Measurements from ENCODE around the gene IL3RA. TPM values are rescaled to one million over a fixed set of nuclear protein-coding genes. Genes with fewer than 3 reads are reported as not detected.

The IL3RA gene
- total and polyA plus RNA-seq, 4 donors = 0.33 to 1.7 (median 1.0) TPM

DNA sequence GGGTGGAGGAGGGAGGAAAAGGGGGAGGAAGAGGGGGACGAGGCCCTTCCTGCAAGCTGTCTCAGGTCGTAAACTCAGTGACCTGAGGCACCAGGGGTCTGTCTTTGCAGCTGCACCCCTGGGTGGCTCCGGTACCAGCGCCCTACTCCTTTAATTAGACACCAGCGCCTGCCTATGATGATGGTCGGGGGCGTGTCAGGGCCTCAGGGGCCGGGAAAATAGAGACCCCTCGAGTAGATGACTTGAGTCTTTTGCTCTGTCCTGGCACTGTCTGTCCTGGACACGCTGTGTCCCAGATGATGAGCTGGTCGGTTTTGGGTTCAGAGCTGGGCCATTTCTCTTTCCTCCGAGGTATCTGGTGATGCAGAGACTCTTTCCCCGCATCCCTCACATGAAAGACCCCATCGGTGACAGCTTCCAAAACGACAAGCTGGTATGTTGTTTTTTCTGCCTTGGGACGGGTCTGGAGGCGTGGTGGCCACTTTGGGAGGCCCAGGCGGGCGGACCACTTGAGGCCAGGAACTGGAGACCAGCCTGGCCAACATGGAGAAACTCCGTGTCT is 44.2 kb downstream of the IL3RA start:
- Histone ChIP-seq H3K9me3 (ENCODE audit: control insufficient read depth in 4 of 4, low read length in 3 of 4) (no peaks in the 10 kb centered on the region), H3K27ac (ENCODE audit: low read depth in 1 of 2, low read length in 2 of 2) (no peak overlapping the region), H3K36me3 (ENCODE audit: control insufficient read depth in 4 of 4, insufficient read depth in 3 of 4, low read depth in 1 of 4, low read length in 3 of 4) (peaks cover 6 to 14% (median 12%) of the 10 kb centered on the region in 4 donors), H3K9ac (ENCODE audit: low read depth in 1 of 2, low read length in 2 of 2) (no peak overlapping the region), H3K4me3 (ENCODE audit: low read depth in 1 of 3, low read length in 3 of 3) (no peak overlapping the region), H3K27me3 (ENCODE audit: control insufficient read depth in 4 of 4, insufficient read depth in 4 of 4, low read length in 3 of 4) (no peaks in the 10 kb centered on the region), H3K4me1 (ENCODE audit: control insufficient read depth in 4 of 4, insufficient read depth in 4 of 4, low read length in 3 of 4) (no peaks in the 10 kb centered on the region)
- no peak for TF ChIP-seq NR2F2 (IDR thresholded peaks at IDR 0.05)
- TF ChIP-seq FOXA2 (IDR thresholded peaks at IDR 0.05) = no peak
- no peak for TF ChIP-seq SP1 (IDR thresholded peaks at IDR 0.05)
- no peak for TF ChIP-seq RAD21 (IDR thresholded peaks at IDR 0.05)
- TF ChIP-seq JUND (IDR thresholded peaks at IDR 0.05) = no peak
- no peak for TF ChIP-seq REST (IDR thresholded peaks at IDR 0.05)
- no peak for TF ChIP-seq EGR1 (IDR thresholded peaks at IDR 0.05; ENCODE audit: low read depth in 2 of 2)
- TF ChIP-seq, protein P1, sequence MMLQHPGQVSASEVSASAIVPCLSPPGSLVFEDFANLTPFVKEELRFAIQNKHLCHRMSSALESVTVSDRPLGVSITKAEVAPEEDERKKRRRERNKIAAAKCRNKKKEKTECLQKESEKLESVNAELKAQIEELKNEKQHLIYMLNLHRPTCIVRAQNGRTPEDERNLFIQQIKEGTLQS (IDR thresholded peaks at IDR 0.05) = no peak
- TF ChIP-seq, protein P2, sequence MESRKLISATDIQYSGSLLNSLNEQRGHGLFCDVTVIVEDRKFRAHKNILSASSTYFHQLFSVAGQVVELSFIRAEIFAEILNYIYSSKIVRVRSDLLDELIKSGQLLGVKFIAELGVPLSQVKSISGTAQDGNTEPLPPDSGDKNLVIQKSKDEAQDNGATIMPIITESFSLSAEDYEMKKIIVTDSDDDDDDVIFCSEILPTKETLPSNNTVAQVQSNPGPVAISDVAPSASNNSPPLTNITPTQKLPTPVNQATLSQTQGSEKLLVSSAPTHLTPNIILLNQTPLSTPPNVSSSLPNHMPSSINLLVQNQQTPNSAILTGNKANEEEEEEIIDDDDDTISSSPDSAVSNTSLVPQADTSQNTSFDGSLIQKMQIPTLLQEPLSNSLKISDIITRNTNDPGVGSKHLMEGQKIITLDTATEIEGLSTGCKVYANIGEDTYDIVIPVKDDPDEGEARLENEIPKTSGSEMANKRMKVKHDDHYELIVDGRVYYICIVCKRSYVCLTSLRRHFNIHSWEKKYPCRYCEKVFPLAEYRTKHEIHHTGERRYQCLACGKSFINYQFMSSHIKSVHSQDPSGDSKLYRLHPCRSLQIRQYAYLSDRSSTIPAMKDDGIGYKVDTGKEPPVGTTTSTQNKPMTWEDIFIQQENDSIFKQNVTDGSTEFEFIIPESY (IDR thresholded peaks at IDR 0.05) = no peak
- TF ChIP-seq GABPA (IDR thresholded peaks at IDR 0.05 in 1 of 2, conservative IDR thresholded peaks at IDR 0.05 in 1 of 2) = no peak
- TF ChIP-seq, protein P3, sequence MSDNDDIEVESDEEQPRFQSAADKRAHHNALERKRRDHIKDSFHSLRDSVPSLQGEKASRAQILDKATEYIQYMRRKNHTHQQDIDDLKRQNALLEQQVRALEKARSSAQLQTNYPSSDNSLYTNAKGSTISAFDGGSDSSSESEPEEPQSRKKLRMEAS (IDR thresholded peaks at IDR 0.05) = no peak
- WGBS = 68% methylated on average over 20 of the region's 20 CpGs
- no peak for DNase-seq (ENCODE audit: low spot score)

DNA sequence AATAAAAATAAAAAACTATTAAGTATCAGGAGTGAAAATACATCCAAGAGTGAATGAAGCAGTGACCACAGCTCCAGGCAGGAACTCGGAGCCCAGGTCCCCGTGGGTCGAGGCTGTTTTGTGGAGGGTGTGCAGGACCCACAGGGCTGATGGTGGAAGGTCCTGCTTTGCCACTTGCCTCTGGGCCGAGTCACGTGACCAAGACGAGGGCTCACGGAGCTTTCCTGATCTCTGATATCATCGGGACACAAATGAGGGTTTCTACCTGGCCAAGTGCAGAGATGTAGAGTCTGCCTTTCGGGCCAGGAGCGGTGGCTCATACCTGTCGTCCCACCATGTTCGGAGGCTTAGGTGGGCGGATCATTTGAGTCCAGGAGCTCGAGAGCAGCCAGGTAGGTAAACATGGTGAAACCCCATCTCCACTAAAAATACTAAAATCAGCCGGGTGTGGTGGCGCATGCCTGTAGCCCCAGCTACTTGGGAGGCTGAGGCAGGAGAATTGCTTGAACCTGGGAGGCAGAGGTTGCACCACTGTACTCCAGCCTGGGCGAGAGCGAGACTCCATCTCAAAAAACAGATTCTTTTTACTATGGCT is 48.2 kb downstream of the IL3RA start:
- Histone ChIP-seq H3K27me3 (ENCODE audit: control insufficient read depth in 4 of 4, insufficient read depth in 4 of 4, low read length in 3 of 4) (no peaks in the 10 kb centered on the region), H3K27ac (ENCODE audit: low read depth in 1 of 2, low read length in 2 of 2) (no peak overlapping the region), H3K36me3 (ENCODE audit: control insufficient read depth in 4 of 4, insufficient read depth in 3 of 4, low read depth in 1 of 4, low read length in 3 of 4) (peaks cover 36 to 53% (median 45%) of the 10 kb centered on the region in 4 donors), H3K9me3 (ENCODE audit: control insufficient read depth in 4 of 4, low read length in 3 of 4) (no peaks in the 10 kb centered on the region), H3K4me3 (ENCODE audit: low read depth in 1 of 3, low read length in 3 of 3) (no peak overlapping the region), H3K9ac (ENCODE audit: low read depth in 1 of 2, low read length in 2 of 2) (no peak overlapping the region), H3K4me1 (ENCODE audit: control insufficient read depth in 4 of 4, insufficient read depth in 4 of 4, low read length in 3 of 4) (peaks cover 0 to 12% (median 6%) of the 10 kb centered on the region in 4 donors)
- 96% methylated on average over 18 of the region's 18 CpGs for WGBS
- no peak for TF ChIP-seq YY1 (IDR thresholded peaks at IDR 0.05)
- TF ChIP-seq REST (IDR thresholded peaks at IDR 0.05) = no peak
- TF ChIP-seq TAF1 (conservative IDR thresholded peaks at IDR 0.05) = no peak
- TF ChIP-seq JUND (IDR thresholded peaks at IDR 0.05) = no peak
- TF ChIP-seq SP1 (IDR thresholded peaks at IDR 0.05) = no peak
- TF ChIP-seq EGR1 (IDR thresholded peaks at IDR 0.05; ENCODE audit: low read depth in 2 of 2) = no peak
- TF ChIP-seq, protein P2 (IDR thresholded peaks at IDR 0.05) = no peak
- TF ChIP-seq FOXA2 (IDR thresholded peaks at IDR 0.05) = no peak
- no peak for TF ChIP-seq HNF4G (IDR thresholded peaks at IDR 0.05)
- no peak for TF ChIP-seq HNF4A (conservative IDR thresholded peaks at IDR 0.05)
- TF ChIP-seq, protein P1 (IDR thresholded peaks at IDR 0.05) = no peak
- TF ChIP-seq, protein P3 (IDR thresholded peaks at IDR 0.05) = no peak
- DNase-seq (ENCODE audit: low spot score) = no peak
